IPS-18a (cell line): Measurements from ENCODE around the gene HOXC5.
A peak's percentile ranks its signal among the peaks of the same experiment; 100 is the strongest.

Experiments used
- H3K27ac ChIP-seq: one replicate; pipeline ENCODE4 v1.5.1; 2013; ENCODE audit warnings: low read length
- H3K27me3 ChIP-seq: one replicate; pipeline ENCODE4 v1.6.1; 2013; ENCODE audit warnings: mild to moderate bottlenecking, low read length; ENCODE audit not compliant: control insufficient read depth, insufficient read depth
- H3K36me3 ChIP-seq: one replicate; pipeline ENCODE4 v1.6.1; 2013; ENCODE audit warnings: low read depth, low read length; ENCODE audit not compliant: control insufficient read depth
- H3K4me1 ChIP-seq: one replicate; pipeline ENCODE4 v1.6.1; 2013; ENCODE audit warnings: low read depth, low read length; ENCODE audit not compliant: control insufficient read depth
- H3K4me3 ChIP-seq: one replicate; pipeline ENCODE4 v1.5.1; 2013; ENCODE audit warnings: low read length
- H3K9ac ChIP-seq: one replicate; pipeline ENCODE4 v1.6.1; 2013; ENCODE audit warnings: mild to moderate bottlenecking, low read length, moderate library complexity
- H3K9me3 ChIP-seq: one replicate; pipeline ENCODE4 v1.6.1; 2013; ENCODE audit warnings: low read depth, low read length; ENCODE audit not compliant: control insufficient read depth

The HOXC5 gene

DNA sequence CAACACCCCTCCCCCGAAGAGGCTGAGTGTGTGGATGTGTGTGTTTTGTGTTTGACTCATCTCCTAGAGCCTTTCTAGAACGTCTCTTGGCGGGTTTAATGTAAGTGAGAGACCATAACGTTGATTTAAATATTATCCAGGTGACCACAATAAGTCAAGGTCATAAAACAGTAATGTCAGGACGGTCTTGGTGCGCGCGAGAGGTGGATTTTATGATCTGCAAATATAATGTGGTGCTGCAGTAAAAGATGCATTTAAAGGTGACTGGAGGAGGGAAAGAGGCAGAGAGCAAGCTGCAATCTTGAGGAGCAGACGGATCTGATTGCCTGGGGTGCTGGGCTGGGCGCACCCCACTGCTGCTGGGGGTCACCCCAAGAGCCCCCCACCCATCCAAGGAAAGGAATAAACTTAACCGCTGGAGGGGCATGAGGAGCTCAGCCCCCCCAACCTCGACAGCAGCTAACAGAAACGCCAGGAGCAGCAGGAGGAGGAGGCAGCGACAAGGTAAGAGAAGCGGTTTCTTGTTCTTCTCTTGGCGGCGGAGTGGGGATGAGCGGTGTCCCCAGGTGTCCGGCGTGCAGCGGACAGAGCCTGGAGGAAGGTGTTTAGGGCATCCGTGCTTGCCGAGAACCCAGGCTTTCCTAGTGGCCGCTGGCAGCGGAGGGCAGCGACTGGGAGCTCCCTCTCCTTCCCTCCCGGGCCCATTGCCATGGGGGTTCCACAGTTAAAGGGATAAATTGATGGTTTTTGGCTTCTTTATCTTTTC, 42.4 kb upstream of the HOXC5 start:
- Histone ChIP-seq H3K4me3 (no peak overlapping the region), H3K36me3 (no peaks in the 10 kb centered on the region), H3K27me3 (peaks cover 100% of the 10 kb centered on the region), H3K9ac (no peak overlapping the region), H3K27ac (no peak overlapping the region), H3K9me3 (no peaks in the 10 kb centered on the region), H3K4me1 (peaks cover 4% of the 10 kb centered on the region)

DNA sequence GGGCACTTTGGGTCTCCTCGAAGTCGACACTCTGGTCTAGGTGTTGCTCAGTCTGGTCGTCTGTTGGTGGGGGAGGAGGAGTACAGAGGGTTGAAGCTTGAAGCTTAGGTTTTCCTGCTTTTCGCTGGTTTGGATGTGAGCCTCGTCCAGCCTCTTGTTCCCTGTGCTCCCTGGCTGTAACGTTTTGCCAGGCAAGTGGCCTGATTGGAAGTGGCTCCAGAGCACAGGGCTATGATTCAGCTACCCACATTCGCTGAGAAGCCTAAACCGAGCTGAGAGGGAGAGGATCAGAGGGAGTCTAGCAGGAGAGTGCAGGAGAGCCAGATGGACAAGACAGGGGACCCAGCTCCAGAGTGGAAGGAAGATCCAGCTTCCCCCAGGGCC, 41.8 kb upstream of the HOXC5 start:
- no peaks in the 10 kb centered on the region for H3K9me3 ChIP-seq
- H3K4me3 ChIP-seq: no peak overlapping the region
- peaks cover 4% of the 10 kb centered on the region for H3K4me1 ChIP-seq
- no peaks in the 10 kb centered on the region for H3K36me3 ChIP-seq
- H3K27ac ChIP-seq: no peak overlapping the region
- peaks cover 100% of the 10 kb centered on the region for H3K27me3 ChIP-seq
- no peak overlapping the region for H3K9ac ChIP-seq

DNA sequence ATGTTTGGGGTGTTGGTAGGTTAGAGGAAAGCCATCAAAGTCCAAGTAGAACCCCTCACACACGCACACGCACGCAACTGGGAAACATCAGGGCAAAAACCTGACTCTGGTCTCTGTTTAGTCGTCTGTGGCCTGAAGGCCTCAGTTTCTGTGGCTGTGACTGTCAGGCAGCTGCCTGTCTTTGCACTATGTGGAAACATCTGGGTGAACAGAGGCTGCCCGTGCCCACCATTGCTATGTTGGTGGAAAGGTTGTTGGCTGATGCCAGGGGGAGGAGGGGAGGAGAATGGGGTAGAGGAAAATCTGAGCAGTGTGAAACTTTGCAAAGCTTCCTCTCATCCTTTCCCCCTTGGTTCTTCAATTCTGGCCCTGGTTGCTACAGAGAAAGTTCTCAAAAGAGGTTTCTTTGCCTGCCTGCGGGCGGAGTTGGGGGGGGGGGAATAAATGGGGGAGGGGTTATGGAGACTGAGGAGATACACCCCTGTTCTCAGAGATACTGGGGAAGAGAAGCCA, 40.4 kb upstream of the HOXC5 start:
- Histone ChIP-seq H3K36me3 (no peaks in the 10 kb centered on the region), H3K9ac (no peak overlapping the region), H3K4me3 (no peak overlapping the region), H3K4me1 (peaks cover 7% of the 10 kb centered on the region), H3K27ac (no peak overlapping the region), H3K27me3 (peaks cover 100% of the 10 kb centered on the region), H3K9me3 (no peaks in the 10 kb centered on the region)

DNA sequence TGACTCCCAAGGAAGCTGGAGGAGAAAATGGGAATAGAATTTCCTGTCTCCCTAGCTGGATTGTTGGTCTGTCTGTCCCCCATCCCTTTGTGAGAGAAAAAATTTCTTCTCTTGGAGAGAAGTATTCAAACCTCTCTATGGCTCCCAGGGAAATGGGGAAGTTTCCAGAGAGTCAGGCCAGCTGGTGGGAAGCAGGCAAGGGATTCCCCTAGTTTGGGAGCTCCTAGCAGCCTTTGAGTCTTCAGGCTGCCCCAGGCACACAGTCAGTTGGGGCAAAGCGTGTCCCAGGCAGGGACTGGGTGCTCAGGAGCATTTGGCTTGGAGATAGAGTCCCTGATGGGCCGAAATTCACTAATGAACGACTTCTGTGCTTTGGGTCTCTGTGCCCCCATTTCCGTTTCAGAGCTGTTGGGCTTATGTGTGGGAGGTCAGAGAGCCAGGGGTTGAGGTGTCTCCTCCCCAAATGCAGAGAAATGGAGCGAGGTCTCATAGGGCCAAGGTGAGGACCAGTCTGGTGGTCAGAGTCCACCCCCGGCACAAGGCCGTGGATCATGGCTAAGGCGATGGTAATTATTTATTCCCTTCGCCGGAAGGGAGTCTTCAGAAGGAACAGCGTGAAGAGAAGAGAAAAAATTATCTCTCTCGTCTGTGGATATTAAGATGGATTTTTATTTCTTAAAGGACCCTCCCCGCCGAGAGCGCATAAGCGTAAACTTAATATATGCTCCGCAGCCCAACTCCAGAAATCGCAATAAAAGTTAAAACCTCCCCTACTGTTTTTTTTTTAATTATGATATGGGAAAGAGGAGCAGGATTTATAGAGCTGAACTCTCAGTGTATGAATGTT, 39.5 kb upstream of the HOXC5 start:
- peaks cover 100% of the 10 kb centered on the region for H3K27me3 ChIP-seq
- H3K27ac ChIP-seq: no peak overlapping the region
- H3K36me3 ChIP-seq: no peaks in the 10 kb centered on the region
- H3K4me1 ChIP-seq: peaks cover 7% of the 10 kb centered on the region
- no peak overlapping the region for H3K4me3 ChIP-seq
- no peaks in the 10 kb centered on the region for H3K9me3 ChIP-seq
- no peak overlapping the region for H3K9ac ChIP-seq

DNA sequence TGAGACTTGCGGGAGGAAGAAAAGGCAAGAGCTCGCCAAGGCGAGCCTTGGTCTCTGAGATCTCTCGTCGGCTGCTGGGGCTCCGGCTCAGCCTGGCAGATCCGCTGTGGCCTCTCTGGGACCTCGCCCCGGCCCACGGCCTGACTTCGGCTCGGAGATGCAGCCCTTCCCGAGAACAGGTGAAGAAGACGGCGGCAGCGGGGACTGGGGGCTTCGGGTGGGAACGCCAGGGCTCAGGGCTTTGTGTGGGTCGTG, 38.9 kb upstream of the HOXC5 start:
- no peak overlapping the region for H3K4me3 ChIP-seq
- H3K9me3 ChIP-seq: no peaks in the 10 kb centered on the region
- H3K27me3 ChIP-seq: peaks cover 100% of the 10 kb centered on the region
- H3K9ac ChIP-seq: no peak overlapping the region
- no peaks in the 10 kb centered on the region for H3K36me3 ChIP-seq
- H3K4me1 ChIP-seq: peaks cover 7% of the 10 kb centered on the region
- H3K27ac ChIP-seq: no peak overlapping the region

DNA sequence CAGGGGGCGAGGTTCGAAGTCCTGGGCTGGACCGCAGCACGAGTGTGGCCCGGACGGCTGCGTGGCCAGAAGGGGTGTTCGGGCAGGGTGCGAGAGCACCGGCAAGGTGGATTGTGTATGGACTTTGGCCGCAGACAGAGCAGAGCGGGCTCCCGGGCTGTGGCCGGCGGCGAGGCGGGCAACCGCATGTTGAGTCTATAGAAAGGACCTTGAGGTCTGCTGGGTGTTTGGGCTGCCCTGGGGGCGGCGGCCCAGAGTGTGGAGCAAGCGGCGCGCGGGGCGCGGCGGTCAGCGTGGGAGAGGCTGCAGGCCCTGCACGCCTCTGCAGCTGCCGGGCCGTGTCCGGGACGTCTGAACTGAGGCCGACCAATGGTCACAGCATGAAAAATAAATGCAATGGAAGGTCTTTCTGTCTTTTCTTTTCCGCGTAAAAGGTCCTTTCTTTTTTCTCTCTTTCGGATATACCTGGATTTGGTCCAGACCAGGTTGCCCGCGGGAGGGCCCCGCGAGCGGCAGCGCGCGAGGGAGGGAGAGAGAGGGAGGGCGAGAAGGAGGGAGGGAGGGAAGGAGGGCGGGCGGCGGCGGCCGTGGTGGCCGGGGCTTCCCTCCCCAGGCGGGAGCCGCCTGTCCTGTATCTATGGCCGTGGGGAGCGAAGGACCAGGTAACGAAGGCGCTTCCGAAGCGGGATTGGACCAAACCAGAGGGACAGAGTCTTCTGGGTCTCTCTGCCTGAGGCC, 38.4 kb upstream of the HOXC5 start:
- H3K4me1 ChIP-seq: peaks cover 7% of the 10 kb centered on the region
- peaks cover 100% of the 10 kb centered on the region for H3K27me3 ChIP-seq
- no peak overlapping the region for H3K9ac ChIP-seq
- no peaks in the 10 kb centered on the region for H3K9me3 ChIP-seq
- H3K4me3 ChIP-seq: peak overlapping the region; percentile 13
- H3K36me3 ChIP-seq: no peaks in the 10 kb centered on the region
- no peak overlapping the region for H3K27ac ChIP-seq

DNA sequence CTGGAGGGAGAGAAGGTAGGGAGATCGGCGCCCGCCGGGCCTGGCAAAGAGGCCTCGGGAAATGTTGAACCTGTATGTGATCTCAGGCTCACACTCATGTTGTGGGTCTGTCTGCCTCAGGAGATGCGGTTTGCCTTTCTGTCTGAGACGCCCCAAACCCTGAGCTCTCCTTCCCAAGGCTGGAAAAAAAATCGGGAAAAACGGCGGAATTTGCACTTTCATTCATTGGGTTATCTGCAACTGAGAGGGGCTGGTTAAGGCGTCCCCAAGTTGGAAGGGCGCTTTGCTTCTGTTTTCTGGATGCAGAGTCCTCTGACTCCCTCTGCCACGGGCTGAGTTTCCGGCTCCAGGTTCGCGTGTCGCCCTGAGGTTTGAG, 37.9 kb upstream of the HOXC5 start:
- H3K9ac ChIP-seq: no peak overlapping the region

DNA sequence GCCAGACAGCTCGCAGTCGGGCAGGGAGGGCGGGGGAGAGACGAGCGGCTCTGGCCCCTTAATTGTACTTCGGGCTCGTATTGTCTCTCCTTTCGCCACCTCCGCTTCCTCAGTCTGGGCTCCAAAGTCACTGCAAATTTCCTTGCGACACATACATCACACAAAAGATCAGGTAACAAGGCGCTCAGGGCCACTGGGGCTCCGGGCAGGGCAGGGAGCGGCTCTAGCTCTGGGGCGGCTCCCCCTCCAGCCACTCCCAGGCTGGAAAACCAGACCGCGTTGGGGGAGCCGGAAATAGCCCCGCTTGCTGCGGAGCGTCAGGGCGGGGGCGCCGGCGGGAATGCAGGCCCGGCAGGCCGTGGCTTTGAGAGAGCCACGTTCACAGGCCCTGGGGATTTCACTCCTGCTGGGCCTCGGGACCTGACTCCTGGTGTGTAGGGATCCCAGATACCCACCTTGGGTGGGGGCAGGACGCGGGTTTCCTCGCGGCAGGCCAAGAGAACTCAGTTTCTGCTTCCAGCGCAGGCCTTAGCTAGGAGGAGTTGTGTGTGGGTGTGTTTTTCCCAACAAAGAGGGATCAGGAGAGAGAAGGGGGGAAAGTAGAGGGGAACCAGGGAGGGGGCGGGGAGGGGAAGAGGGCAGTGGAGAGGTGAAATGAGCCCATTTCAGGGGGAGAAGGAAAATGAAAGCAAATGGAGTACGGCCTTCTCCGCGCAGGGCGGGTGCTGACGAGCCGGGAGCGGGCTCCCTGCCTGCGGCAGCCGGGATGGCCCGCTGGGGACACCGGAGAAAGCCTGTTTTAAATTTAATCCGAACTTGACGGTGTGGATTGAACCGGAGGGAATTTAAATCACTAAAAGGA, 37.2 kb upstream of the HOXC5 start:
- Histone ChIP-seq H3K36me3 (no peaks in the 10 kb centered on the region), H3K9me3 (no peaks in the 10 kb centered on the region), H3K27ac (no peak overlapping the region), H3K9ac (no peak overlapping the region), H3K4me1 (peaks cover 7% of the 10 kb centered on the region), H3K4me3 (peak overlapping the region; percentile 27), H3K27me3 (peaks cover 100% of the 10 kb centered on the region)

More for the DNA sequence above, 37.9 kb upstream of the HOXC5 start:
- no peaks in the 10 kb centered on the region for H3K9me3 ChIP-seq
- H3K36me3 ChIP-seq: no peaks in the 10 kb centered on the region
- peaks cover 100% of the 10 kb centered on the region for H3K27me3 ChIP-seq
- H3K27ac ChIP-seq: no peak overlapping the region
- peaks cover 7% of the 10 kb centered on the region for H3K4me1 ChIP-seq
- H3K4me3 ChIP-seq: peak overlapping the region; percentile 13

DNA sequence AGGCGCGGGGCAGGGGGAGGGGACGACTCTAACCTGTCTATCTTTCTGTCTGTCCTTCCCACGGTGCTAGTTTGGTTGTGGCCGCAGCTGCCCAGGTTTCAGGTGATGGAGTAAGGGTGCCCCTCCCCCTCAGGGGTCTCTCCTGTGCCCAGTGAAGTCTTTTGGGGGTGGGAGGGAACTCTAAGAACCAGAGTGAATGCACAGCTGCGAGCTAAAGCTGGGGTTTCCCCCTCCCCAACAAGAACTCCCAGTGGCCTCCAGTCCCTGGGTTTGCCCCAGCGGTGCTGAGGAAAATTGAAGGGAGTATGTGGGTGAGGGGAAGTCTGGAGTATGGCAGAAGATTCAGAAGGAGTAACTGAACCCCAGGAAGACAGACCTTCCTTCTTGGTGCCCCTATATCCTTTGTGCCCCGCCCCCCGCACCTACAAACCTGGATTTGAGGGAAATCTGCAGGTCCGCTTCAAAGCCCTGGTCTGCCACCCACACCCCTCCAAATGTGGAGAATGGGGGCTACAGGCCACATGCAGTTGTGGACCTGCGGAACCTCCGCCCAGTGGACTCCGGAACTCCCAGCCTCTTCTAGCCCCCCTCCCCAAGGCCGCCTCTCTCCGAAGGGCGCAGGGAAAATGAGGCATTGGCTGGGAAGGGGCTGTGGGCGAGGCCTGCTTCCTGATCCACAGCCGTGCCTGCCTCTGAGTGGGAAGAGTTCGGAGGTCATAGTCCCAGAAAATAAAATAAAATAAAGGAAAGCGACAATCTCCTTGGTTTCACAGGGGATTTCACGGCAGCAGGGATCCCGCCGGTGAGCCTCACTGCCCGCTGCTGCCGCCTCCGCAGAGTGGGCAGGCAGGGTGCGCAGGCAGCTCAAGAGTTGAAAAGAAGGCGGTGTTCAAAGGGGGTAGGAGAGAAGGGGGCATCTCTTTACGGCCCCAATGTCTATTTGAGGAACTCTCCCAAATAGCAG, 36.3 kb upstream of the HOXC5 start:
- Histone ChIP-seq H3K9ac (no peak overlapping the region), H3K4me1 (peaks cover 7% of the 10 kb centered on the region), H3K36me3 (no peaks in the 10 kb centered on the region), H3K27me3 (peaks cover 100% of the 10 kb centered on the region), H3K27ac (no peak overlapping the region), H3K9me3 (no peaks in the 10 kb centered on the region), H3K4me3 (peak overlapping the region; percentile 27)
